ENCODE measurements around the gene ZNF668. TPM values are rescaled to one million over a fixed set of nuclear protein-coding genes. Genes with fewer than 3 reads are reported as not detected.

The ZNF668 gene
- total RNA-seq, 1 donor from 2014 or later: 13.6 TPM

- peaks cover 16% of the 10 kb centered on the region for H3K4me1 Mint-ChIP-seq (ENCODE audit: unreplicated experiment)
- peaks cover 22% of the 10 kb centered on the region for H3K27me3 Mint-ChIP-seq (ENCODE audit: unreplicated experiment)
- peak overlapping the region; percentile 73 for H3K4me3 Mint-ChIP-seq (ENCODE audit: unreplicated experiment)
- no peak for TF ChIP-seq CTCF (IDR thresholded peaks at IDR 0.05; ENCODE audit: unreplicated experiment)
- peaks cover 28% of the 10 kb centered on the region for H3K36me3 Mint-ChIP-seq (ENCODE audit: low read depth, unreplicated experiment)
- peak overlapping the region; percentile 36 for H3K27ac Mint-ChIP-seq (ENCODE audit: unreplicated experiment)
- H3K9me3 Mint-ChIP-seq (ENCODE audit: unreplicated experiment): no peaks in the 10 kb centered on the region
- DNase-seq (ENCODE audit: low spot score): no peak
Measured at GRCh38 chr16:31110106-31111034, 36.3 kb upstream of the ZNF668 start.

DNA sequence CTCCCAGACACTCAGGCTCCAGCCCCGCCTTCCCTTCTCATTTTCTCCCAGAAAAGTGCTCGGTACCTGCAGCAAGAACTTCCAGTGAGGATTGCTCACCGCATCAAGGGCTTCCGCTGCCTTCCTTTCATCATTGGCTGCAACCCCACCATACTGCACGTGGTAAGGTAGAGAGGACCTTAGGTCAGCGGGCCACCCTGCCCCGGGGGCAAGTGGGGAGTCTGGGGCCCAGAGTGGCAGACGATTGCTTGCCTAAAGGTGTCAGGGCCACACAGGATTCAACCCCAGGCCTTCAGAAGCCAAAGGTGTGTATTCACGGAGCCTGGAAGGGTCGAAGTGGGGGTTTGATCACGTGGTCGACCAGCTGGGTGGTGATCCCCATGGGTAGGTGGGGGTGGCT, 35.6 kb upstream of the ZNF668 start:
- no peak for TF ChIP-seq CTCF (IDR thresholded peaks at IDR 0.05; ENCODE audit: unreplicated experiment)
- Mint-ChIP-seq H3K27me3 (ENCODE audit: unreplicated experiment) (peaks cover 22% of the 10 kb centered on the region), H3K27ac (ENCODE audit: unreplicated experiment) (peak overlapping the region; percentile 26), H3K4me1 (ENCODE audit: unreplicated experiment) (peaks cover 16% of the 10 kb centered on the region), H3K4me3 (ENCODE audit: unreplicated experiment) (peak overlapping the region; percentile 88), H3K36me3 (ENCODE audit: low read depth, unreplicated experiment) (peaks cover 28% of the 10 kb centered on the region), H3K9me3 (ENCODE audit: unreplicated experiment) (no peaks in the 10 kb centered on the region)
- no peak for DNase-seq (ENCODE audit: low spot score)

DNA sequence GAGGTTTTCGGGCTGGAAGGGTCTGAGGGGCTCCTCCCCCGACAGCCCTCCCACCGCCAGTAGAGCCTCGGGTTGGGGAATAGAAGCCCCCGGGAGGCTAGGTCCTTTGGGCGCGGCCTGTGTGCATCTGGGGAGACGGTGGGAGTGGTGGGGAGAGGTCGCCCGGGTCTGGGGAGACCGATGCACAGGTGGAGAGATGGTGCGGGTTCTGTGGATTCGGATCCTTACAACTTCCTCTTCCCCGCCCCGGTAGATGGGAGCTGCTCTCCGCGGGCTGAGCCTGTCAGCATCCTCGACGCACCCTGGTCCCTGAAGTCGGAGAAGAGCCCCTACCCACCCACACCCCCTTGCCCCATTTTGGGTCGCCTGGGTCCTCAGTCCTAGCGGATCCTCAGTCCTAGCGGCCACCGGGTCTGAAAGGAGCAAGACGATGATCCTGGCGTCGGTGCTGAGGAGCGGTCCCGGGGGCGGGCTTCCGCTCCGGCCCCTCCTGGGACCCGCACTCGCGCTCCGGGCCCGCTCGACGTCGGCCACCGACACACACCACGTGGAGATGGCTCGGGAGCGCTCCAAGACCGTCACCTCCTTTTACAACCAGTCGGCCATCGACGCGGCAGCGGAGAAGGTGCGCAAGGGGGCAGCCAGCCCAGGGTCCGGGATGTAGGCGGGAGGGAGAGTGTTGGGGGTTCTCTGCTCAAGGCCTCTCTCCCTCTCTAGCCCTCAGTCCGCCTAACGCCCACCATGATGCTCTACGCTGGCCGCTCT, 34.9 kb upstream of the ZNF668 start:
- peaks cover 20% of the 10 kb centered on the region for H3K27me3 Mint-ChIP-seq (ENCODE audit: unreplicated experiment)
- H3K9me3 Mint-ChIP-seq (ENCODE audit: unreplicated experiment): no peaks in the 10 kb centered on the region
- peaks cover 14% of the 10 kb centered on the region for H3K4me1 Mint-ChIP-seq (ENCODE audit: unreplicated experiment)
- no peak overlapping the region for H3K27ac Mint-ChIP-seq (ENCODE audit: unreplicated experiment)
- DNase-seq (ENCODE audit: low spot score): no peak
- H3K4me3 Mint-ChIP-seq (ENCODE audit: unreplicated experiment): peak overlapping the region; percentile 88
- peaks cover 28% of the 10 kb centered on the region for H3K36me3 Mint-ChIP-seq (ENCODE audit: low read depth, unreplicated experiment)
- no peak for TF ChIP-seq CTCF (IDR thresholded peaks at IDR 0.05; ENCODE audit: unreplicated experiment)

DNA sequence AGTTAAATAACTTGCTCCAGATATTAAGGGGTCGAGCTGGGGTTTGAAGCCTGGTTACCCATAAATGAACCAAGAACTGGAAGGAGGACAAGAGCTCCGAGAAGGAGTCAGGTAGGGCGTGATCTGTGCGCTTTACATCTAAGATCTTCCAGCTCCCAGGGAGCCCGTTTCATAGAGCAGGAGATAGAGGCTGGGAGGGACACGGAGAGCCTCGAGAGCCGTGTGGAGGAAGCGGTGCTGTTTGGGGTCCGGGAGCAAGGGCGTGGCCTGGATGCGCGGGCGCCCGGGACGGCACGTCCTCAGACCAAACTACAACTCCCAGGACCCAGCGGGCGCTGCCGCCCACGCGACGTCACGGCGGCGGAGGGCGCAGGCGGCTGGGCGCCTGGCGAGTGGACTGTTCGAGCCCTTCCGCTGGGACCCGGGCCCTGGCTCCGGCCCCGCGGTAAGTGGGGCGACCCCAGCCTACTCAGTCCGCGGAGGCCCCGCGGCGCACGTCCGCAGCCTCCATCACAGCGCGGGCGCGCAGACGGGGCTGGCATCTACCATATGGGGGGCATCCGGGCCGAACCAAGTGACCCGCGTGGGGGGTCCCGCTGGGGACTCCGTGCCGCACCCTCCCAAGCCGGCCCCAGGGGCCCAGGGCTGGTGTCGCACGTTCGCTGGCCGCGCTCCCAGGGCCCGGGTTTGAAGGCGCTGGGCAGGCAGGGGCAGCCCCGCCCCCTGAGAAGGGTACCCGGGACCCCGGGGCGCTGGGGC, 34.2 kb upstream of the ZNF668 start, which contains the start of gene BCKDK:
BCKDK (plus strand) TSS at position 352 of the 759 bp plus-strand sequence. CDS start 838 bp downstream, outside the sequence.
- Mint-ChIP-seq H3K4me1 (ENCODE audit: unreplicated experiment) (peaks cover 9% of the 10 kb centered on the region), H3K27ac (ENCODE audit: unreplicated experiment) (peak within 1 kb of the TSS; percentile 80), H3K27me3 (ENCODE audit: unreplicated experiment) (peaks cover 20% of the 10 kb centered on the region), H3K36me3 (ENCODE audit: low read depth, unreplicated experiment) (peaks cover 28% of the 10 kb centered on the region), H3K9me3 (ENCODE audit: unreplicated experiment) (no peaks in the 10 kb centered on the region), H3K4me3 (ENCODE audit: unreplicated experiment) (peak within 1 kb of the TSS; percentile 97)
- TF ChIP-seq CTCF (IDR thresholded peaks at IDR 0.05; ENCODE audit: unreplicated experiment): no peak
- peak; percentile 62 for DNase-seq (ENCODE audit: low spot score)

Data from endothelial cell (in vitro differentiated cells).